Esophagus squamous epithelium (tissue), 4 donors: ENCODE data around the gene BLOC1S5.

Experiments
- CTCF ChIP-seq, 6 experiments: fragments of 450-650 bp in 4 of 6; fragments of 200-600 bp in 2 of 6; sonication (generic) in 2 of 6; IDR thresholded peaks; one replicate each; pipeline ENCODE4 v1.5.1; 2016 to 2019; ENCODE audit warnings: antibody characterized with exemption in 6 of 6, mild to moderate bottlenecking in 4 of 6, moderate library complexity in 4 of 6
- POLR2A ChIP-seq, 4 donors: fragments of 450-650 bp; IDR thresholded peaks; one replicate each; pipeline ENCODE4 v1.6.1; 2017; ENCODE audit warnings: antibody characterized with exemption in 4 of 4, mild to moderate bottlenecking in 4 of 4, moderate library complexity in 3 of 4

GRCh38 chr6:8080362-8081151, 16.4 kb upstream of the BLOC1S5 start:
- TF ChIP-seq CTCF (IDR thresholded peaks at IDR 0.05), result no peak
- TF ChIP-seq POLR2A (IDR thresholded peaks at IDR 0.05), result no peak
